PC-9 (cell line): Measurements from ENCODE around the gene CPNE4.

Experiments
- EZH2 ChIP-seq: fragments of 200-600 bp; sonication (generic); IDR thresholded peaks from 2 replicates; pipeline ENCODE4 v1.8.0; 2017; ENCODE audit warnings: antibody characterized with exemption, low read depth
- TF ChIP-seq, protein P1 (sequence below): fragments of 200-600 bp; sonication (generic); conservative IDR thresholded peaks from 2 replicates; pipeline ENCODE4 v1.6.1; 2017; ENCODE audit warnings: mixed run types, antibody characterized with exemption, mild to moderate bottlenecking, moderate library complexity

DNA sequence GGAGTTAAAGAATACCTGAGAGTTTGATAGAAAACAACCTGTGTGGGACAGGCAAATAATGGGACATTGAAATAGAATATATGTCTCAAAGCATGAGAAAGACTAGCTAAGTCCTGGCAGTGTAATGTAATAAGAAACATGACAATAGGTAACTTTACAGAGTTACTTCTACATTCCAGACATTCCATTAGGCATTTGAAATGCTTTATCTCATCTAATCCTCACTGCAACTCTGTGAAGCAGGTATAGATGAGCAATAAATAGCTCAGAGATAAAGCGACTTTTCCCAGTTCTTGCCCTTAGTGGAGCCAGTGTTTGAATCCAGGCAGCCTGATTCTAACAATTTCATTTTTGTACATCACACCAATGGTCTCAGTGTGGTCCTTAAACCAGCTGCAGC lies 76.8 kb downstream of the CPNE4 start:
- TF ChIP-seq EZH2 = no peak
- TF ChIP-seq, protein P1, sequence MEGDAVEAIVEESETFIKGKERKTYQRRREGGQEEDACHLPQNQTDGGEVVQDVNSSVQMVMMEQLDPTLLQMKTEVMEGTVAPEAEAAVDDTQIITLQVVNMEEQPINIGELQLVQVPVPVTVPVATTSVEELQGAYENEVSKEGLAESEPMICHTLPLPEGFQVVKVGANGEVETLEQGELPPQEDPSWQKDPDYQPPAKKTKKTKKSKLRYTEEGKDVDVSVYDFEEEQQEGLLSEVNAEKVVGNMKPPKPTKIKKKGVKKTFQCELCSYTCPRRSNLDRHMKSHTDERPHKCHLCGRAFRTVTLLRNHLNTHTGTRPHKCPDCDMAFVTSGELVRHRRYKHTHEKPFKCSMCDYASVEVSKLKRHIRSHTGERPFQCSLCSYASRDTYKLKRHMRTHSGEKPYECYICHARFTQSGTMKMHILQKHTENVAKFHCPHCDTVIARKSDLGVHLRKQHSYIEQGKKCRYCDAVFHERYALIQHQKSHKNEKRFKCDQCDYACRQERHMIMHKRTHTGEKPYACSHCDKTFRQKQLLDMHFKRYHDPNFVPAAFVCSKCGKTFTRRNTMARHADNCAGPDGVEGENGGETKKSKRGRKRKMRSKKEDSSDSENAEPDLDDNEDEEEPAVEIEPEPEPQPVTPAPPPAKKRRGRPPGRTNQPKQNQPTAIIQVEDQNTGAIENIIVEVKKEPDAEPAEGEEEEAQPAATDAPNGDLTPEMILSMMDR = no peak
